ENCODE data around the gene TPT1.

The TPT1 gene

GRCh38 chr13:45303026-45303425 is 38.0 kb downstream of the TPT1 start:
- TF ChIP-seq, protein P1, sequence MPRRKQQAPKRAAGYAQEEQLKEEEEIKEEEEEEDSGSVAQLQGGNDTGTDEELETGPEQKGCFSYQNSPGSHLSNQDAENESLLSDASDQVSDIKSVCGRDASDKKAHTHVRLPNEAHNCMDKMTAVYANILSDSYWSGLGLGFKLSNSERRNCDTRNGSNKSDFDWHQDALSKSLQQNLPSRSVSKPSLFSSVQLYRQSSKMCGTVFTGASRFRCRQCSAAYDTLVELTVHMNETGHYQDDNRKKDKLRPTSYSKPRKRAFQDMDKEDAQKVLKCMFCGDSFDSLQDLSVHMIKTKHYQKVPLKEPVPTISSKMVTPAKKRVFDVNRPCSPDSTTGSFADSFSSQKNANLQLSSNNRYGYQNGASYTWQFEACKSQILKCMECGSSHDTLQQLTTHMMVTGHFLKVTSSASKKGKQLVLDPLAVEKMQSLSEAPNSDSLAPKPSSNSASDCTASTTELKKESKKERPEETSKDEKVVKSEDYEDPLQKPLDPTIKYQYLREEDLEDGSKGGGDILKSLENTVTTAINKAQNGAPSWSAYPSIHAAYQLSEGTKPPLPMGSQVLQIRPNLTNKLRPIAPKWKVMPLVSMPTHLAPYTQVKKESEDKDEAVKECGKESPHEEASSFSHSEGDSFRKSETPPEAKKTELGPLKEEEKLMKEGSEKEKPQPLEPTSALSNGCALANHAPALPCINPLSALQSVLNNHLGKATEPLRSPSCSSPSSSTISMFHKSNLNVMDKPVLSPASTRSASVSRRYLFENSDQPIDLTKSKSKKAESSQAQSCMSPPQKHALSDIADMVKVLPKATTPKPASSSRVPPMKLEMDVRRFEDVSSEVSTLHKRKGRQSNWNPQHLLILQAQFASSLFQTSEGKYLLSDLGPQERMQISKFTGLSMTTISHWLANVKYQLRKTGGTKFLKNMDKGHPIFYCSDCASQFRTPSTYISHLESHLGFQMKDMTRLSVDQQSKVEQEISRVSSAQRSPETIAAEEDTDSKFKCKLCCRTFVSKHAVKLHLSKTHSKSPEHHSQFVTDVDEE (CRISPR knock-in tag; IDR thresholded peaks at IDR 0.05), result no peak
- ATAC-seq, result no peak

GRCh38 chr13:45302507-45302906 is 38.5 kb downstream of the TPT1 start:
- no peak for TF ChIP-seq SNAI2 (CRISPR knock-in tag; IDR thresholded peaks at IDR 0.05)
- TF ChIP-seq, protein P1 (CRISPR knock-in tag; IDR thresholded peaks at IDR 0.05), result no peak
- TF ChIP-seq ESRRG (CRISPR knock-in tag; IDR thresholded peaks at IDR 0.05), result no peak
- TF ChIP-seq CSRNP3 (CRISPR knock-in tag; IDR thresholded peaks at IDR 0.05), result no peak
- no peak for ATAC-seq

GRCh38 chr13:45301263-45301662 is 39.7 kb downstream of the TPT1 start:
- no peak for TF ChIP-seq ZC3H10 (CRISPR knock-in tag; IDR thresholded peaks at IDR 0.05)
- TF ChIP-seq ISL1 (CRISPR knock-in tag; IDR thresholded peaks at IDR 0.05), result no peak
- no peak for TF ChIP-seq ZNF565 (CRISPR knock-in tag; conservative IDR thresholded peaks at IDR 0.05; ENCODE audit: low read depth)
- TF ChIP-seq ZFP3 (CRISPR knock-in tag; IDR thresholded peaks at IDR 0.05), result no peak
- no peak for TF ChIP-seq PATZ1 (CRISPR knock-in tag; IDR thresholded peaks at IDR 0.05; ENCODE audit: borderline replicate concordance)
- TF ChIP-seq ESRRG (CRISPR knock-in tag; IDR thresholded peaks at IDR 0.05), result no peak
- no peak for TF ChIP-seq ZNF70 (CRISPR knock-in tag; IDR thresholded peaks at IDR 0.05)
- TF ChIP-seq TCF4 (CRISPR knock-in tag; IDR thresholded peaks at IDR 0.05; ENCODE audit: borderline replicate concordance), result no peak
- TF ChIP-seq ARNTL (CRISPR knock-in tag; IDR thresholded peaks at IDR 0.05; ENCODE audit: borderline replicate concordance, low read depth), result no peak
- TF ChIP-seq CSRNP3 (CRISPR knock-in tag; IDR thresholded peaks at IDR 0.05), result no peak
- TF ChIP-seq GLIS3 (CRISPR knock-in tag; IDR thresholded peaks at IDR 0.05), result no peak
- TF ChIP-seq TOX (CRISPR knock-in tag; IDR thresholded peaks at IDR 0.05; ENCODE audit: borderline replicate concordance), result no peak
- TF ChIP-seq RARB (CRISPR knock-in tag; IDR thresholded peaks at IDR 0.05), result no peak
- TF ChIP-seq BACH2 (CRISPR knock-in tag; IDR thresholded peaks at IDR 0.05; ENCODE audit: borderline replicate concordance), result no peak
- no peak for TF ChIP-seq PPARA (CRISPR knock-in tag; IDR thresholded peaks at IDR 0.05; ENCODE audit: borderline replicate concordance)
- TF ChIP-seq, protein P2, sequence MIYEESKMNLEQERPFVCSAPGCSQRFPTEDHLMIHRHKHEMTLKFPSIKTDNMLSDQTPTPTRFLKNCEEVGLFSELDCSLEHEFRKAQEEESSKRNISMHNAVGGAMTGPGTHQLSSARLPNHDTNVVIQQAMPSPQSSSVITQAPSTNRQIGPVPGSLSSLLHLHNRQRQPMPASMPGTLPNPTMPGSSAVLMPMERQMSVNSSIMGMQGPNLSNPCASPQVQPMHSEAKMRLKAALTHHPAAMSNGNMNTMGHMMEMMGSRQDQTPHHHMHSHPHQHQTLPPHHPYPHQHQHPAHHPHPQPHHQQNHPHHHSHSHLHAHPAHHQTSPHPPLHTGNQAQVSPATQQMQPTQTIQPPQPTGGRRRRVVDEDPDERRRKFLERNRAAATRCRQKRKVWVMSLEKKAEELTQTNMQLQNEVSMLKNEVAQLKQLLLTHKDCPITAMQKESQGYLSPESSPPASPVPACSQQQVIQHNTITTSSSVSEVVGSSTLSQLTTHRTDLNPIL (CRISPR knock-in tag; IDR thresholded peaks at IDR 0.05; ENCODE audit: low read depth), result no peak
- TF ChIP-seq CSDC2 (CRISPR knock-in tag; IDR thresholded peaks at IDR 0.05), result no peak
- no peak for ATAC-seq

Measured in SK-N-SH treated with all-trans-retinoic acid at 6 μM for 48 hours (cell line).